LNCaP clone FGC (cell line): ENCODE results near the gene TANGO2.
A peak's percentile ranks its signal among the peaks of the same experiment; 100 is the strongest.

Experiments
- DNase-seq: peaks from one replicate; pipeline ENCODE4 v3.0.0-alpha.2; 2011; ENCODE audit warnings: low read depth
- H3K4me3 ChIP-seq: 2 replicates; pipeline ENCODE4 v1.5.1; 2011; ENCODE audit warnings: mild to moderate bottlenecking, low read depth, low read length, control low read depth
- CTCF ChIP-seq: IDR thresholded peaks from 2 replicates; pipeline ENCODE4 v1.5.1; 2012; ENCODE audit warnings: mild to moderate bottlenecking; ENCODE audit not compliant: control insufficient read depth, insufficient read depth; ENCODE audit errors: extremely low read depth

TANGO2 gene

GRCh38 chr22:20015187-20015625 is 5.7 kb upstream of the TANGO2 start:
- no peak for DNase-seq
- TF ChIP-seq CTCF, result no peak
- H3K4me3 ChIP-seq, result peak overlapping the region; percentile 69

- peak overlapping the region; percentile 69 for H3K4me3 ChIP-seq
- no peak for DNase-seq
- TF ChIP-seq CTCF, result no peak
Measured at GRCh38 chr22:20015971-20016733, 4.8 kb upstream of the TANGO2 start.

- H3K4me3 ChIP-seq, result peak within 1 kb of the TSS; percentile 69
- TF ChIP-seq CTCF, result no peak
- peak; percentile 67 for DNase-seq
Measured at GRCh38 chr22:20016734-20017621, 3.9 kb upstream of the TANGO2 start, which contains the start of gene ARVCF. Gene ARVCF, minus strand, starts transcription at chr22:20016823. Its CDS starts 26,029 bp downstream, at chr22:19990794.

GRCh38 chr22:20017622-20017958 is 3.3 kb upstream of the TANGO2 start:
- no peak for TF ChIP-seq CTCF

GRCh38 chr22:20018001-20018400 is 2.9 kb upstream of the TANGO2 start:
- DNase-seq, result no peak
- no peak for TF ChIP-seq CTCF
- H3K4me3 ChIP-seq, result no peak overlapping the region

More at GRCh38 chr22:20017622-20017958, 3.3 kb upstream of the TANGO2 start:
- peak overlapping the region; percentile 69 for H3K4me3 ChIP-seq
- no peak for DNase-seq

- no peak for TF ChIP-seq CTCF
- DNase-seq, result no peak
- H3K4me3 ChIP-seq, result peak overlapping the region; percentile 43
Measured at GRCh38 chr22:20019661-20020532, 1.0 kb upstream of the TANGO2 start.
